ENCODE results near the gene EIF4H.

DNA sequence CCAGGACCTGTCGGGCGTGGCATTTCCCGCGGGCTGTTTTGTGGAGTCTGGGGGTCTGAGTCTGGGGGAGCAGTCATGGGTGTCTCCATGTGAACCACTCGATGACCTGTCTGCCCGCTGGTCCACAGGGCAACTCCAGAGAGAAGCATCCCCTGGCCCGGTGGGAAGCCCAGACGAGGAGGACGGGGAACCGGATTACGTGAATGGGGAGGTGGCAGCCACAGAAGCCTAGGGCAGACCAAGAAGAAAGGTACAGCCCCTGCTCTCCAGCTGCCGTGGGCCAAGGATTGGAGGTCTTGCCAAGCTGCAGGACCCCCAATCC, 50.3 kb downstream of the EIF4H start:
- TF ChIP-seq FOS (IDR thresholded peaks at IDR 0.05; ENCODE audit: borderline replicate concordance, insufficient read depth, low read length) (no peak), POLR2A (IDR thresholded peaks at IDR 0.05; ENCODE audit: low read depth, low read length) (no peak), POLR2AphosphoS5 (IDR thresholded peaks at IDR 0.05; ENCODE audit: insufficient read depth, low read depth, low read length) (no peak), EZH2 (IDR thresholded peaks at IDR 0.05; ENCODE audit: borderline replicate concordance, low read depth, low read length, severe bottlenecking) (no peak), JUN (IDR thresholded peaks at IDR 0.05; ENCODE audit: borderline replicate concordance, insufficient read depth, insufficient read length, low read depth) (no peak), GATA2 (IDR thresholded peaks at IDR 0.05; ENCODE audit: insufficient read depth, insufficient read length, low read depth, low read length) (no peak), MYC (IDR thresholded peaks at IDR 0.05; ENCODE audit: low read depth, low read length) (no peak)
- TF ChIP-seq, protein P1, sequence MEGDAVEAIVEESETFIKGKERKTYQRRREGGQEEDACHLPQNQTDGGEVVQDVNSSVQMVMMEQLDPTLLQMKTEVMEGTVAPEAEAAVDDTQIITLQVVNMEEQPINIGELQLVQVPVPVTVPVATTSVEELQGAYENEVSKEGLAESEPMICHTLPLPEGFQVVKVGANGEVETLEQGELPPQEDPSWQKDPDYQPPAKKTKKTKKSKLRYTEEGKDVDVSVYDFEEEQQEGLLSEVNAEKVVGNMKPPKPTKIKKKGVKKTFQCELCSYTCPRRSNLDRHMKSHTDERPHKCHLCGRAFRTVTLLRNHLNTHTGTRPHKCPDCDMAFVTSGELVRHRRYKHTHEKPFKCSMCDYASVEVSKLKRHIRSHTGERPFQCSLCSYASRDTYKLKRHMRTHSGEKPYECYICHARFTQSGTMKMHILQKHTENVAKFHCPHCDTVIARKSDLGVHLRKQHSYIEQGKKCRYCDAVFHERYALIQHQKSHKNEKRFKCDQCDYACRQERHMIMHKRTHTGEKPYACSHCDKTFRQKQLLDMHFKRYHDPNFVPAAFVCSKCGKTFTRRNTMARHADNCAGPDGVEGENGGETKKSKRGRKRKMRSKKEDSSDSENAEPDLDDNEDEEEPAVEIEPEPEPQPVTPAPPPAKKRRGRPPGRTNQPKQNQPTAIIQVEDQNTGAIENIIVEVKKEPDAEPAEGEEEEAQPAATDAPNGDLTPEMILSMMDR (IDR thresholded peaks at IDR 0.05; ENCODE audit: extremely low read depth in 1 of 2, insufficient read depth in 1 of 2, low read depth in 1 of 2, low read length in 2 of 2) = no peak
- TF ChIP-seq, protein P2, sequence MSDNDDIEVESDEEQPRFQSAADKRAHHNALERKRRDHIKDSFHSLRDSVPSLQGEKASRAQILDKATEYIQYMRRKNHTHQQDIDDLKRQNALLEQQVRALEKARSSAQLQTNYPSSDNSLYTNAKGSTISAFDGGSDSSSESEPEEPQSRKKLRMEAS (IDR thresholded peaks at IDR 0.05; ENCODE audit: insufficient read depth, insufficient read length) = no peak
